ENCODE data around the gene CSRP3.

CSRP3 gene

DNA sequence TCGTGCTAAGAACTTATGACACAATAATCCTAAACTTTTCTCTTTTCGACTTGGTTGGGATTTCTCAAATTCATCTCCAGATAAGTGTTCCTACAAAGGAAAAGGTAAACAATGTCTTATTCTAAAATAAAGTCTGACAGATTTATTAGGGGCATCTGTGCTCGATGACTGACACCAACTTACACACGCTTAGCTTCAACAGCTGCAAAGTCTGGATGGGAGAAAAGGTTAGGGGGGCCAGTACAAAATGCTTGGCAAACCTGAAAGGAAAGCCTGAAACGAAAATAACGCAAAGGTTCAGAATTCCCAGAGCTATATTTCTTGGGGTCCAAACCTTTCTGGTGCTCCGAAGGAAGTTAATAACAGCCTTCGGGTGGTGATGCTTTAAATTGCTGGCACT lies 35.6 kb upstream of the CSRP3 start:
- DNase-seq (ENCODE audit: extremely low read depth, low read depth), result no peak
- TF ChIP-seq, protein P1, sequence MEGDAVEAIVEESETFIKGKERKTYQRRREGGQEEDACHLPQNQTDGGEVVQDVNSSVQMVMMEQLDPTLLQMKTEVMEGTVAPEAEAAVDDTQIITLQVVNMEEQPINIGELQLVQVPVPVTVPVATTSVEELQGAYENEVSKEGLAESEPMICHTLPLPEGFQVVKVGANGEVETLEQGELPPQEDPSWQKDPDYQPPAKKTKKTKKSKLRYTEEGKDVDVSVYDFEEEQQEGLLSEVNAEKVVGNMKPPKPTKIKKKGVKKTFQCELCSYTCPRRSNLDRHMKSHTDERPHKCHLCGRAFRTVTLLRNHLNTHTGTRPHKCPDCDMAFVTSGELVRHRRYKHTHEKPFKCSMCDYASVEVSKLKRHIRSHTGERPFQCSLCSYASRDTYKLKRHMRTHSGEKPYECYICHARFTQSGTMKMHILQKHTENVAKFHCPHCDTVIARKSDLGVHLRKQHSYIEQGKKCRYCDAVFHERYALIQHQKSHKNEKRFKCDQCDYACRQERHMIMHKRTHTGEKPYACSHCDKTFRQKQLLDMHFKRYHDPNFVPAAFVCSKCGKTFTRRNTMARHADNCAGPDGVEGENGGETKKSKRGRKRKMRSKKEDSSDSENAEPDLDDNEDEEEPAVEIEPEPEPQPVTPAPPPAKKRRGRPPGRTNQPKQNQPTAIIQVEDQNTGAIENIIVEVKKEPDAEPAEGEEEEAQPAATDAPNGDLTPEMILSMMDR (IDR thresholded peaks at IDR 0.05; ENCODE audit: low read depth, low read length), result no peak

DNA sequence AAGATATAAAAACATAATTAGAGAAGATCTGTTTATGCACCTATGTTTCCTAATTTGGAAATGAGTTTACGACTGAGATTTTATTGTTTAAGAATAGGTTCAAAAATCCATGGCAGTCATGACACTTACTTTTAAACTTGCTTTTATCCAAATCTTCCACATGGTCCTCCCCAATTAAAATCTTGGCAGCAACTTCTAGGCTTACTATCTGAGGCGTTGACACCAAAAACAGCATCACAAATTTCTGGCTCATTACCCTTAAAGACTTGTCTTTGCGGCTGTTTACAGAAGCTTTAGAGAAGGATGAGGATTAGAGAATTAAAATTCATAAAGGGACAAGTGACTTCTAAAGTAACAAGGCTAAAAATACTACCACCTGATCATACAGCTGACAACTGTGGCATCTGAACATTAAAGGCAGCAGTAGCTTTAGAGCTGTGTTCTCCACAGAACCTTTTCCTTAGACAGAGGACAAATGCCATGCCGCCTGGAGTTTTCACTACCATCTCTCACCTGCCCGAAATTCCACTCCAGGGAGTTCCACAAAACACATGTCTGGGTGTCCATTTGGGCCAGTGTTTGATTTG lies 32.5 kb upstream of the CSRP3 start:
- DNase-seq (ENCODE audit: extremely low read depth, low read depth), result no peak
- TF ChIP-seq, protein P1 (IDR thresholded peaks at IDR 0.05; ENCODE audit: low read depth, low read length), result no peak

DNA sequence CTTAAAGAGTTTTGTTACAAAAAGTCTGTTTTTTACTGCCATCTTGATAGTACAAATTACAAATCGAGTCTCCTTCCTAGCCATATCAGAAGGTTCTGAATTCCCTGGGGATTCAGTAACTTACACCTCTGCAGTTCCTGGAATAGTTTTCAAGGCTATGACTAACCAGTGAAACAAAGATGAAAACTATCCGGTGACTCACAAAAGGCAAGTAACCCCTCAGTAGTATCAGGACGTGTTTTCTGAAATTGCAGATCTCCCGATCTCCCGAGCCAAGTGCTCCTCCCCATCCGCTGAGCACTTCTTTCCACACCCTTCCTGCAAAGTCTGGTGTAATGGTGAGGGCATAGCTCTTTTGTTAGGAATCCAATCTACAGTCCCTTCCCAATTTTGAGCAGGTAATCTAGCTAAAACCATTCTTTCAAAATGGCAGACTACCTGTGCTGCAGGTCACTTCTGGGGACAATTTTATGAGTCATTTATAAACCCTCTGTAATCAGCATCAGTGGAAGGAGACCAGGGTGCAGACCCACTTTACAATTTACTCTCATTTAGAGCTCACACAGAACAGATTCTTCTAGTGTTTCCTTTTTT lies 31.2 kb upstream of the CSRP3 start:
- peak; percentile 29 for DNase-seq (ENCODE audit: extremely low read depth, low read depth)
- TF ChIP-seq, protein P1 (IDR thresholded peaks at IDR 0.05; ENCODE audit: low read depth, low read length), result no peak

DNA sequence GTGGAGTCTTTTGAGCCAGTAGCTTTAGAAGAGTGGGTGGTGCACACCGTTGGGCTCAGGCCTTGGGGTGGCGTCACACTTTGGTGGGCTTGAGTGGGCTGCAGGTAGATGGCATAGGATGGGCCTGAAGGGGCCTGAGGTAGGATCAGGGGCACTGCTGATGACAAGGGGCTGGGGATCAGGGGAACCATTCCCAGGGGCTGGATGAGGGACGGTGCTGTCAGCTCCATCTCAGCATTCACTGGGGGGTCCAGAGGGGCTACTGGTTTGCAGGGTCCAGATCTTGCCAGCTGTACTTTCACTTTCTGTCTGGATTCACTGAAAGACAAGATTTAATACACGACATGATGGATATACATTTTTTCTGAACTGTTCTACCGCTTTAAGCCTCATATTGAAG lies 27.9 kb upstream of the CSRP3 start:
- no peak for DNase-seq (ENCODE audit: extremely low read depth, low read depth)
- TF ChIP-seq, protein P1 (IDR thresholded peaks at IDR 0.05; ENCODE audit: low read depth, low read length), result no peak

DNA sequence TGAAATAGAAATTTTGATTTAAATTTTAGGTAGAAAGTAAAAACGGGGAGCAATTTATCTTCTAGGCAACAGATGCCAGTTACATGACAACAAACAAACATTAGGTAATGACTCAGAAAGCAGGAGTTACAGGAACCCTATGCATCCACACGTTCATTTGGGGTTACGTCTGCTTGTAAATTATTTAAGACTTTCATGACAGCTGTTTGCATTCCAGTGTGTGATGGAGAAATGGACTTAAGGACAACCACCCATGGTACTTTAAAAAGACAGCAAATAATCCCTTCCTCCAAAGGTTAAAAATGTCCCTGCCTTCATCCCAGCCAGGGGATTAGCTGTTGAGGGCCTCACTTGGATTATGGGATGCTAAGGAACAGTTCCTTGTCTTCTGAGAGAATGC lies 27.2 kb upstream of the CSRP3 start:
- TF ChIP-seq, protein P1 (IDR thresholded peaks at IDR 0.05; ENCODE audit: low read depth, low read length), result no peak
- DNase-seq (ENCODE audit: extremely low read depth, low read depth), result no peak

DNA sequence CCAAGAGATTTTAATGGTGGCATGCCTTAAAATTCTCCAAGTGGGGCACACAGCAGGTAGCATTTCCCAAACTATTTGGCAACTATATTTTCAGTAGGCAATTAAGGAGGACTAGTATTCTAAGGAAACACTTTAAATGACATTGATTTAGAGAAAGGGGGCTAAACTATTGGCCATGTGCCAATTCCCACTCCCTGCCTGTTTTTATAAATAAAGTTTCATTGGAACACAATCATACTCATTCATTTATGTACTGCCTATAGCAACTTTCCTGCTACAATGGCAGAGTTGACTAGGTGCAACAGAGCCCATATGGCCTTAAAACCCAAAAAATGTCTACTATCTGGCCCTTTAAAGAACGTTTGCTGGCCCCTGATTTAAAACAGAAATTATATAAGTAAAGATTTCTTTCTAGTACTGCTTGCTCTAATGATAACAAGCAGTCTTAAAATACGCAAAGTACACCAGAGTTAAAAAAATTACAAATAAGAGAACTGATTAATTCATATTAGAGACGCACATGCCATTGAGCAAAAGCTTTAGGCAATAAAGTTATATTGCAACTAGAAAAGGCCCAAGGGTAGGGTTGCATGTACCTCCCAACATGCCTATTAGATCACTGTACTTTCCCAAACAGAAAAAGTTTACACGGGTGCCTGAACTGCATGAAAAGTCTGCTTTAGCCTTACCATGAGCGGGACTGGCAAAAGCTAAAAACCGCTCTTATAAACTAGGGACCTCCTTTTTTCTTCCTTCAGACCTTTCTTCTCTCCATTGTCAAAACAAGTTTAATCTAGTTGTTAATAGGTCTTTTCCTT lies 24.8 kb upstream of the CSRP3 start:
- TF ChIP-seq, protein P1 (IDR thresholded peaks at IDR 0.05; ENCODE audit: low read depth, low read length), result no peak
- no peak for DNase-seq (ENCODE audit: extremely low read depth, low read depth)

DNA sequence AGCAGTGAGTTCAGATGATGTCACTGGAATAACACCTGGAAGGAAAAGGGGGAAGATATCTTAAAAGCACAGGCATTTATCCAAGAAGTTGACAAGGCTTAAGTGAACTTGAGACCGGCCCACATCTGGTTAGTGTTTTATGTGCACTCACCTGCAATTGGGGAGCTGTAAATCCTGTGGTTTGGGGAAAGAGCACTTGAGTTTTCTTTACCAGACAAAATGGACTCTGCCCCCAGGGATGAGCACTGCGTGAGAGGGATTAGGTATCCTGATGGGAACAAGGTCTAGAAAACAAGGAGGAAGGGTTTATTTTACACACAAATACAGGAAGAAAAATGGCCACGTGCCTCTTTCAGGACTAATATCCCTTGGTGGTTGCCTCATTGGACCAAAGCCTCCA lies 23.8 kb upstream of the CSRP3 start:
- no peak for DNase-seq (ENCODE audit: extremely low read depth, low read depth)
- TF ChIP-seq, protein P1 (IDR thresholded peaks at IDR 0.05; ENCODE audit: low read depth, low read length), result no peak

All from AG09319 (cell line).